Measurements from ENCODE around the gene RALGPS2.

RALGPS2 gene

DNA sequence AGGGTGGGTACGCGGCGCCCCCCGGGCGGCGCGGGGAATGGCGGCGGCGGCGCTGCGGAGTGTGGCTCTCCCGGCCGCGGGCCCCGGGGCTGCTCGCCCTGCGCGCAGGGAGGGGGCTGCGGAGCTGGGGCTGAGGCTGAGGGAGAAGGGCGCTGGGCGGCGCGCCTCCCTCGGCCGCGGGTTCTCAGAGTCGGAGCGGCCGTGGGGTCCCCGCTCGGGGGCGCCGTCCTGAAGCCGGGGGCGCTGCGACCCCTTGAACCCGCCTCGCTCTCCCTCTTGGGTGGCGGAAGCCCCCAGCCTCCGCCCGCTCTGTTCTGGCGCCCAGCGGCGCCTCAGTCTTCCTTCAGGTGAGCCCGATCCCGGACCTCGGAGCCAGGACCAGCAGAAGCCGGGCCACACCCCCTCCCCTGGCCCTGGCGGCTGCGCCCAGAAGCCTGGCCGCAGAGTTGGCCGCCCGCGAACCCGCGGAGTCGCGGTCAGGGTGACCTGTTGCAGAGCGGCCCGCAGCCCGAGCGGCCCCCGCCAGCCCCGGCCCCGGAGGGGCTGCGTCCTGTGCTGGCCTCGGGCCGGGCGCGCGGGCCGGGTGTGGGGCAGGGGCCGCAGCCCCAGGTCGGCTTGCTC lies 532 bp downstream of the RALGPS2 start (continued):
- TF ChIP-seq ZNF341 (tag by site-specific recombination; IDR thresholded peaks at IDR 0.05; ENCODE audit: low read depth): peak; percentile 39; the same call in 1 of the 2 replicates
- TF ChIP-seq ZEB2 (tag by site-specific recombination; IDR thresholded peaks at IDR 0.05): no peak
- no peak for TF ChIP-seq OSR2 (tag by site-specific recombination; IDR thresholded peaks at IDR 0.05)
- TF ChIP-seq, protein P1, sequence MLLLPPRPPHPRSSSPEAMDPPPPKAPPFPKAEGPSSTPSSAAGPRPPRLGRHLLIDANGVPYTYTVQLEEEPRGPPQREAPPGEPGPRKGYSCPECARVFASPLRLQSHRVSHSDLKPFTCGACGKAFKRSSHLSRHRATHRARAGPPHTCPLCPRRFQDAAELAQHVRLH (tag by site-specific recombination; IDR thresholded peaks at IDR 0.05): no peak
- TF ChIP-seq, protein P2, sequence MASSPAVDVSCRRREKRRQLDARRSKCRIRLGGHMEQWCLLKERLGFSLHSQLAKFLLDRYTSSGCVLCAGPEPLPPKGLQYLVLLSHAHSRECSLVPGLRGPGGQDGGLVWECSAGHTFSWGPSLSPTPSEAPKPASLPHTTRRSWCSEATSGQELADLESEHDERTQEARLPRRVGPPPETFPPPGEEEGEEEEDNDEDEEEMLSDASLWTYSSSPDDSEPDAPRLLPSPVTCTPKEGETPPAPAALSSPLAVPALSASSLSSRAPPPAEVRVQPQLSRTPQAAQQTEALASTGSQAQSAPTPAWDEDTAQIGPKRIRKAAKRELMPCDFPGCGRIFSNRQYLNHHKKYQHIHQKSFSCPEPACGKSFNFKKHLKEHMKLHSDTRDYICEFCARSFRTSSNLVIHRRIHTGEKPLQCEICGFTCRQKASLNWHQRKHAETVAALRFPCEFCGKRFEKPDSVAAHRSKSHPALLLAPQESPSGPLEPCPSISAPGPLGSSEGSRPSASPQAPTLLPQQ (tag by site-specific recombination; IDR thresholded peaks at IDR 0.05): 0 out of 2 replicates have a peak, but pooled peaks have one; percentile 4
- TF ChIP-seq SCRT2 (tag by site-specific recombination; IDR thresholded peaks at IDR 0.05): peak; percentile 79
- TF ChIP-seq KLF16 (tag by site-specific recombination; IDR thresholded peaks at IDR 0.05): 0 out of 2 replicates have a peak, but pooled peaks have one; percentile 12
- TF ChIP-seq, protein P3, sequence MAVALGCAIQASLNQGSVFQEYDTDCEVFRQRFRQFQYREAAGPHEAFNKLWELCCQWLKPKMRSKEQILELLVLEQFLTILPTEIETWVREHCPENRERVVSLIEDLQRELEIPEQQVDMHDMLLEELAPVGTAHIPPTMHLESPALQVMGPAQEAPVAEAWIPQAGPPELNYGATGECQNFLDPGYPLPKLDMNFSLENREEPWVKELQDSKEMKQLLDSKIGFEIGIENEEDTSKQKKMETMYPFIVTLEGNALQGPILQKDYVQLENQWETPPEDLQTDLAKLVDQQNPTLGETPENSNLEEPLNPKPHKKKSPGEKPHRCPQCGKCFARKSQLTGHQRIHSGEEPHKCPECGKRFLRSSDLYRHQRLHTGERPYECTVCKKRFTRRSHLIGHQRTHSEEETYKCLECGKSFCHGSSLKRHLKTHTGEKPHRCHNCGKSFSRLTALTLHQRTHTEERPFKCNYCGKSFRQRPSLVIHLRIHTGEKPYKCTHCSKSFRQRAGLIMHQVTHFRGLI (tag by site-specific recombination; IDR thresholded peaks at IDR 0.05): peak; percentile 56
- TF ChIP-seq ZNF530 (tag by site-specific recombination; IDR thresholded peaks at IDR 0.05; ENCODE audit: low read depth): no peak
- TF ChIP-seq KLF10 (tag by site-specific recombination; IDR thresholded peaks at IDR 0.05): peak; percentile 58; the same call in 1 of the 2 replicates
- TF ChIP-seq ZBTB8A (tag by site-specific recombination; IDR thresholded peaks at IDR 0.05): peak; percentile 91

DNA sequence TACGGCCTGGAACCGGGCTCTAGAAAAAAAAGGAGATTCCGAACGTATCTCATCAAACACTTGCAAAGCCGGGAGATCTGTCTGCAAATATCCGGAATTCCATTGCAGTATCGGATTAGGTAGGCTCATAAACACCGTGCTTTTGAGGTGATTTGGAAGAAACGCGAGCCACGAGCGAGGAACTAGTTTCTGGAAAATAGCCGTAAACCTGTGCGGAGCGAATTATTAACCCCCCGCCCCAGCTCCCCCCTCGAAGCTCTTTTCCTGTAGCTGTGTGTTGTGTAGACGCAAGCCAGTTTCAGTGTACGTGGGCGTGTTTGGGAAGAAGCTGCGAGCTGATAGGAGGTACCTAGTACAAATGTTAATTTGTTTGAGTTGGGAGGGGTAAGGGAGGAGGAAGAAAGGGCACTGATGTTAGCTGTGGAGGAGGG lies 1.1 kb downstream of the RALGPS2 start:
- Histone ChIP-seq H3K9me3 (ENCODE audit: control insufficient read depth, insufficient read depth, low read depth, low read length) (no peaks in the 10 kb centered on the region), H3K36me3 (ENCODE audit: control insufficient read depth in 2 of 2, insufficient read depth in 1 of 2, low read length in 2 of 2) (no peaks in the 10 kb centered on the region), H3K27ac (ENCODE audit: extremely low read depth, low read depth, low read length) (peak overlapping the region; percentile 79; the same call in 1 of the 2 replicates), H3K4me3 (ENCODE audit: low read depth, low read length) (peak overlapping the region; percentile 89), H3K4me1 (ENCODE audit: control insufficient read depth, insufficient read depth, low read length) (peaks cover 12% of the 10 kb centered on the region)
- ChIA-PET POLR2A (interaction anchor here (0.6 to 2.5 kb wide), 8 partner anchors 10 to 1544 kb away, joined by 3 to 6 read pairs (median 4); no protein-coding TSS in a partner anchor), CTCF (interaction anchor here (0.7 to 1.5 kb wide), 3 partner anchors 183 to 400 kb away, joined by 3 to 4 read pairs (median 4); no protein-coding TSS in a partner anchor)
- TF ChIP-seq ZNF121 (tag by site-specific recombination; IDR thresholded peaks at IDR 0.05) (no peak), ZNF2 (tag by site-specific recombination; IDR thresholded peaks at IDR 0.05) (0 out of 2 replicates have a peak, but pooled peaks have one; percentile 32), GLIS2 (tag by site-specific recombination; IDR thresholded peaks at IDR 0.05) (peak; percentile 64), ZNF335 (tag by site-specific recombination; conservative IDR thresholded peaks at IDR 0.05) (peak; percentile 58; the same call in 1 of the 2 replicates), ZNF544 (tag by site-specific recombination; IDR thresholded peaks at IDR 0.05) (no peak), ZNF558 (tag by site-specific recombination; IDR thresholded peaks at IDR 0.05) (no peak), ZNF830 (tag by site-specific recombination; IDR thresholded peaks at IDR 0.05; ENCODE audit: low read depth) (no peak), GFI1B (tag by site-specific recombination; IDR thresholded peaks at IDR 0.05) (no peak), ZNF23 (tag by site-specific recombination; IDR thresholded peaks at IDR 0.05; ENCODE audit: borderline replicate concordance) (no peak), ZNF48 (tag by site-specific recombination; IDR thresholded peaks at IDR 0.05) (no peak), ZNF423 (tag by site-specific recombination; IDR thresholded peaks at IDR 0.05) (no peak), MZF1 (tag by site-specific recombination; IDR thresholded peaks at IDR 0.05; ENCODE audit: borderline replicate concordance) (peak; percentile 49; the same call in 1 of the 2 replicates), ZNF157 (tag by site-specific recombination; IDR thresholded peaks at IDR 0.05) (no peak), ZNF394 (tag by site-specific recombination; IDR thresholded peaks at IDR 0.05; ENCODE audit: borderline replicate concordance) (peak; percentile 27; the same call in 1 of the 2 replicates)
- TF ChIP-seq, protein P4, sequence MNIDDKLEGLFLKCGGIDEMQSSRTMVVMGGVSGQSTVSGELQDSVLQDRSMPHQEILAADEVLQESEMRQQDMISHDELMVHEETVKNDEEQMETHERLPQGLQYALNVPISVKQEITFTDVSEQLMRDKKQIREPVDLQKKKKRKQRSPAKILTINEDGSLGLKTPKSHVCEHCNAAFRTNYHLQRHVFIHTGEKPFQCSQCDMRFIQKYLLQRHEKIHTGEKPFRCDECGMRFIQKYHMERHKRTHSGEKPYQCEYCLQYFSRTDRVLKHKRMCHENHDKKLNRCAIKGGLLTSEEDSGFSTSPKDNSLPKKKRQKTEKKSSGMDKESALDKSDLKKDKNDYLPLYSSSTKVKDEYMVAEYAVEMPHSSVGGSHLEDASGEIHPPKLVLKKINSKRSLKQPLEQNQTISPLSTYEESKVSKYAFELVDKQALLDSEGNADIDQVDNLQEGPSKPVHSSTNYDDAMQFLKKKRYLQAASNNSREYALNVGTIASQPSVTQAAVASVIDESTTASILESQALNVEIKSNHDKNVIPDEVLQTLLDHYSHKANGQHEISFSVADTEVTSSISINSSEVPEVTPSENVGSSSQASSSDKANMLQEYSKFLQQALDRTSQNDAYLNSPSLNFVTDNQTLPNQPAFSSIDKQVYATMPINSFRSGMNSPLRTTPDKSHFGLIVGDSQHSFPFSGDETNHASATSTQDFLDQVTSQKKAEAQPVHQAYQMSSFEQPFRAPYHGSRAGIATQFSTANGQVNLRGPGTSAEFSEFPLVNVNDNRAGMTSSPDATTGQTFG (tag by site-specific recombination; IDR thresholded peaks at IDR 0.05; ENCODE audit: borderline replicate concordance): no peak
- TF ChIP-seq, protein P5, sequence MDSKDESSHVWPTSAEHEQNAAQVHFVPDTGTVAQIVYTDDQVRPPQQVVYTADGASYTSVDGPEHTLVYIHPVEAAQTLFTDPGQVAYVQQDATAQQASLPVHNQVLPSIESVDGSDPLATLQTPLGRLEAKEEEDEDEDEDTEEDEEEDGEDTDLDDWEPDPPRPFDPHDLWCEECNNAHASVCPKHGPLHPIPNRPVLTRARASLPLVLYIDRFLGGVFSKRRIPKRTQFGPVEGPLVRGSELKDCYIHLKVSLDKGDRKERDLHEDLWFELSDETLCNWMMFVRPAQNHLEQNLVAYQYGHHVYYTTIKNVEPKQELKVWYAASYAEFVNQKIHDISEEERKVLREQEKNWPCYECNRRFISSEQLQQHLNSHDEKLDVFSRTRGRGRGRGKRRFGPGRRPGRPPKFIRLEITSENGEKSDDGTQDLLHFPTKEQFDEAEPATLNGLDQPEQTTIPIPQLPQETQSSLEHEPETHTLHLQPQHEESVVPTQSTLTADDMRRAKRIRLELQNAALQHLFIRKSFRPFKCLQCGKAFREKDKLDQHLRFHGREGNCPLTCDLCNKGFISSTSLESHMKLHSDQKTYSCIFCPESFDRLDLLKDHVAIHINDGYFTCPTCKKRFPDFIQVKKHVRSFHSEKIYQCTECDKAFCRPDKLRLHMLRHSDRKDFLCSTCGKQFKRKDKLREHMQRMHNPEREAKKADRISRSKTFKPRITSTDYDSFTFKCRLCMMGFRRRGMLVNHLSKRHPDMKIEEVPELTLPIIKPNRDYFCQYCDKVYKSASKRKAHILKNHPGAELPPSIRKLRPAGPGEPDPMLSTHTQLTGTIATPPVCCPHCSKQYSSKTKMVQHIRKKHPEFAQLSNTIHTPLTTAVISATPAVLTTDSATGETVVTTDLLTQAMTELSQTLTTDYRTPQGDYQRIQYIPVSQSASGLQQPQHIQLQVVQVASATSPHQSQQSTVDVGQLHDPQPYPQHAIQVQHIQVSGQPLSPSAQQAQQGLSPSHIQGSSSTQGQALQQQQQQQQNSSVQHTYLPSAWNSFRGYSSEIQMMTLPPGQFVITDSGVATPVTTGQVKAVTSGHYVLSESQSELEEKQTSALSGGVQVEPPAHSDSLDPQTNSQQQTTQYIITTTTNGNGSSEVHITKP (tag by site-specific recombination; IDR thresholded peaks at IDR 0.05): peak; percentile 93

Measured in HEK293 (cell line).